Muscle layer of colon (tissue), 2 donors: ENCODE results near the gene LRRC10B.

ENCODE experiments used
- H3K27ac ChIP-seq: one replicate; pipeline ENCODE4 v1.7.0; 2013; ENCODE audit warnings: low read depth, mild to moderate bottlenecking, low read length, moderate library complexity
- H3K27me3 ChIP-seq, 2 donors: one replicate each; pipeline ENCODE4 v1.7.0; 2013; ENCODE audit warnings: low read length in 2 of 2, mild to moderate bottlenecking in 2 of 2; ENCODE audit not compliant: insufficient read depth in 2 of 2, control insufficient read depth in 1 of 2
- H3K36me3 ChIP-seq: one replicate; pipeline ENCODE4 v1.7.0; 2013; ENCODE audit warnings: mild to moderate bottlenecking, low read length; ENCODE audit not compliant: insufficient read depth
- H3K4me1 ChIP-seq: one replicate; pipeline ENCODE4 v1.7.0; 2013; ENCODE audit warnings: mild to moderate bottlenecking, low read length; ENCODE audit not compliant: insufficient read depth
- H3K4me3 ChIP-seq, 2 donors: one replicate each; pipeline ENCODE4 v1.7.0; 2013; ENCODE audit warnings: low read length in 2 of 2, low read depth in 1 of 2, mild to moderate bottlenecking in 1 of 2, moderate library complexity in 1 of 2
- H3K9ac ChIP-seq: one replicate; pipeline ENCODE4 v1.7.0; 2013; ENCODE audit warnings: low read length
- H3K9me3 ChIP-seq: one replicate; pipeline ENCODE4 v1.7.0; 2013; ENCODE audit warnings: mild to moderate bottlenecking, low read length
- donor health status: abdominal sarcoma.
- donor health status: Adenocarcinoma of cecum.

LRRC10B gene

DNA sequence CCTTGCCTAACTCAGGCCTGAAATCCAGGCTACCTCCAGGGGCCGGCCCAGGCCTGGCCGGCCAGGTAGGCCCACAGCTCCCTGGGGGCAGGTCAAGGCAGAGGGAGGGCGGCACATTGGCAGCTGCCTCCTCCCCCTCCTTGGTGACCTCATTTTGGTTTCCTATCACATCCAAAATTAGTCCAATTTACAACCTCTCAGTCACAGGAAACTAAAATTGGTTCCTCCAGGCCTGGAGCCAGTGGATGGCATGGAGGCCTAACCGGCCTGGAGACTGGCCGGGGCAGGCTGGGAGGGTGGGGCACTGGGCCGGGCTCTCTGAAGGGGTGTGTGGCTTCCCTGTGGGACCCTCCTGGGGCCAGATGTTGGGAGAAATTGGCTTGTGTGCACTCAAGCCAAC is 35.9 kb downstream of the LRRC10B start:
- no peaks in the 10 kb centered on the region for H3K36me3 ChIP-seq
- H3K4me1 ChIP-seq = no peaks in the 10 kb centered on the region
- H3K9me3 ChIP-seq = no peaks in the 10 kb centered on the region
- H3K4me3 ChIP-seq = no peak overlapping the region
- H3K9ac ChIP-seq = no peak overlapping the region
- H3K27ac ChIP-seq = no peak overlapping the region
- H3K27me3 ChIP-seq = peaks cover 7 to 28% of the 10 kb centered on the region in 2 donors

DNA sequence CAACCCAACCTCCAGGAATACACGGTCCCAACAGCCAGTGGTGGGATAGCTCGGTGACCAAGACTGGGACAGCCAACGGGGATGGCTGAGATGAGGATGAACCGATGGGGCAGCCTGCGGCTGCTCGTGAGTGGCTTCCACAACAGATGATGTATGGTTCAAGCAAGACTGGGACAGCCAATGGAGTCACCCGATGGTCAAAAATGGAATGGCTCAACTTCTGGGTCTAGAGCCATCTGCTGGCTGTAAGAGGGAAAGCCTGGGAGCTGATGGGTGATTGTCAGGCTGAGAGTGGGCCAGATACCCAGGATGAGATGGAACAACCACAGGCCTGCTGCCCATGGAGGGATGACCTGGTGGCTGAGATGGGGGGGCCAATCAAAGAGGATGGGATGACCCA is 36.8 kb downstream of the LRRC10B start:
- H3K27ac ChIP-seq = no peak overlapping the region
- H3K36me3 ChIP-seq = no peaks in the 10 kb centered on the region
- H3K4me3 ChIP-seq = no peak overlapping the region
- H3K9ac ChIP-seq = no peak overlapping the region
- H3K4me1 ChIP-seq = no peaks in the 10 kb centered on the region
- H3K9me3 ChIP-seq = no peaks in the 10 kb centered on the region
- H3K27me3 ChIP-seq = peaks cover 7 to 37% of the 10 kb centered on the region in 2 donors

DNA sequence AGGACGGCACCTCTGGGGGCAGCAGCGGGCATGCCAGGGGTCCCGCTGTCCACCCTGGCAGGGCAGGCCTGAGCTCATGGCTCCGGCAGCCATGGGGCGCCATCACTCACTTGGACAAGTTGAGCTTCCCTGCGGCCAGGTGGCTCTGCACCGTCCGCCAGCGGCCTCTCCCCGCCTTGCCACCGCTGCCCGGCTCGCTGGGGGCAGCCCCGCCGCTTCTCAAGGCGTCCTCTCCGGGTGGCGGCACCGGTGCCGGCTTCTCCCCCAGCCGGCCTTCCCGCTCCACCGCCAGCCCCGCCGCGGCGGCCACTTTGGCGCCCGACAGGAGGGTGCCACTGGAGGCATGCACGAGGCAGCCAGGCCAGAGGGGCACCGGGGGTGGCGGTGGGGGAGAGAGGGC is 37.4 kb downstream of the LRRC10B start:
- Histone ChIP-seq H3K9ac (no peak overlapping the region), H3K27ac (no peak overlapping the region), H3K4me3 (no peak overlapping the region), H3K36me3 (no peaks in the 10 kb centered on the region), H3K4me1 (no peaks in the 10 kb centered on the region), H3K9me3 (no peaks in the 10 kb centered on the region), H3K27me3 (peaks cover 7 to 41% of the 10 kb centered on the region in 2 donors)

DNA sequence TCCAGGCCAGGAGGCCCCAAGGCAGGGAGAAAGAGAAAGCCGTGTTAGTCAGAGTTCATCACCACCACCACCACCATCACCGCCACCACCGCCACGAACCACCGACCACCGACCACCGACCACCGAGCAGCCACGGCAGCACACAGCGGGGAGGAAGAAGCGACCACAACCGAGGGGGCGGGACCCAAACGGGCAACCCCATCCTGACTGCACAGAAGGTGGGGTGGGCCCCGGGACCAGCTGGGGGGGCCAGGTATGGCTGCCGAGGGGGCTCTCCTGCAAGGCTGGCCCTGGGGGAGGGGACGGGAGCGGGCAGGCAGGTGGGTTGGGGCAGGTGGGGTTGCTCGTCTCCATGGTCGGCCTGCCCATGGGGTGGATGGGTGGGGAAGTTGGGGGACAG is 38.1 kb downstream of the LRRC10B start:
- Histone ChIP-seq H3K4me1 (no peaks in the 10 kb centered on the region), H3K9me3 (no peaks in the 10 kb centered on the region), H3K36me3 (no peaks in the 10 kb centered on the region), H3K9ac (no peak overlapping the region), H3K27me3 (peaks cover 7 to 46% of the 10 kb centered on the region in 2 donors), H3K4me3 (no peak overlapping the region), H3K27ac (no peak overlapping the region)

DNA sequence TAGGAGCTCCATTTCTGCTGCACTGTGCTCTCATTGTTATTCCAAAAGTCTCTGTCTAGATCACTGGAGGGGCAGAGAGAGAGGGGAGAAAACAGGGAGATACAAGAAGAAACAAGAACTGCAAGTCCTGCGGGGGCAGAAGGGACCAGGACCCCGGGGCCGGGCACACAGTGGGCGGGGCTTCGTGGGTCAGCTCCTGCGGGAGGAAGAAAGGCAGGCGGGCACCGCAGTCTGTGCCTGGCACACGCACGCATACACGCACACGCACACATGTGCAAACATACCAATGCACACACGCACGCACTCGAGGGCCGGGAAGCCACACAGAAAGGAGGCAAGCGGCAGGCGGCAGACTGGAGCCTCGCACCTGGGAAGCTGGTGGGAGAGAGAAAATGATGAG is 38.7 kb downstream of the LRRC10B start:
- Histone ChIP-seq H3K27me3 (peaks cover 7 to 51% of the 10 kb centered on the region in 2 donors), H3K27ac (no peak overlapping the region), H3K4me3 (no peak overlapping the region), H3K9ac (no peak overlapping the region), H3K36me3 (no peaks in the 10 kb centered on the region), H3K9me3 (no peaks in the 10 kb centered on the region), H3K4me1 (no peaks in the 10 kb centered on the region)

DNA sequence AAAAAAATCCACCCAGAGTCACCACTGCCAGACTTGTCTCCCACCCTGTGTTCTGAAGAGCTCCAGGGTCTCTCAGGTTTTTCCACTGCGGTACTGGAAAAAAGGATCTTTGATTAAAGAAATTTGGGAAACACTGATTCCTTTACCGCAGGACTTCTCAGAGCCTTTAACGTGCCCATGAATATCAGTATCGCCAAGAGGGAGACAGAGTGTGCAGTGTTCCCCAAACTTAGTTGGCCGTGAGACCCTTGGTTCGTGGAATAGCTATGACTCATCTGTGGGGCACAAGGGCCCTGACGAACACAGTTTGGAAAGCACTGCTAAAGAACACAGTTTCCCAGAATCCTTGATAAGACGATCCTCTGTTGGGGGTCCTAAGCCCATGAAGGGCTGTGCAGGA is 40.6 kb downstream of the LRRC10B start:
- Histone ChIP-seq H3K36me3 (no peaks in the 10 kb centered on the region), H3K27me3 (peaks cover 13 to 61% of the 10 kb centered on the region in 2 donors), H3K4me3 (no peak overlapping the region), H3K9me3 (no peaks in the 10 kb centered on the region), H3K9ac (no peak overlapping the region), H3K27ac (no peak overlapping the region), H3K4me1 (no peaks in the 10 kb centered on the region)

DNA sequence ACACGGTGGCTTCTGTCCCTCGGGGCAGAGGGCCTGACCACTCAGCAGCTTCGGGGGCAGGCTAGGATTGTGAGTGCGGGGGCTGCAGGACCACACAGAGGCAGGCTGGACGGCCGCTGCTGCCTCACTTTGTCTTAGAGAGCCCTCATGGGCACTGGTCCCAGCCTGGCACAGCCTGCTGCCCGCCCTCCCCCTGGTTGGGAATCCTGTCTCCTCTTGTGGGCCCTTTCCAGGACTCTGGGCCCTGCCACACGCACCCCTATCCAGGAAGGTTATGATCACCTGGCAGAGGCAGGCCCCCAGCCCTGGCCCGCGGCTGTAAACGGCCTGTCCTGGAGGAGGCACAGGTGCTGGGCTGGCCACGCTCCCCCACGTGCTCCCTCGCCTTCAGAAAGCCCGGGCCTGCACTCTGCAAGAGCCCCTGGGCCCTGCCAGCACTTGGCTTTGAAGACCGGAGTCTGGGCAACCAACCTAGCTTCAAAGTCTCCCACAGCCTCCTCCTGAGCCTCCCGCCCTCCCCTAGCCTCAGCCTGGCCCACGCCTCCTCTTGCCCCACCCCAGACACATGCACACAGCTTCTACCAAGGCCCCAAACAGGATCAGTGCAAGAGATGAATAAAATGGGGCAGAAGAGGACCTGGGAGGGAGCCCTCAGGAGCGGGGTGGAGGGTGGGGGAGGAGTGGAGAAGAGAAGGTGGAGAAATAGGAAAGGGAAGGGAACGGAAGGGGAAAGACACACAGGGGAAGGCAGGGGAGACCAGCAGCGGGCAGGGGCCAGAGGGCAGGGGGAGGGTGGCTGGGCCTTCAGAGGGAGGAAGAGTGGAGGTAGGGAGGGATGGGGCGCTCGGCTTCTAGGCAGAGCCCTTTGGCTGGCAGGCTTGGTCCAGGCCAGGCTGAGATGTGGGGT is 41.4 kb downstream of the LRRC10B start:
- Histone ChIP-seq H3K27ac (no peak overlapping the region), H3K36me3 (no peaks in the 10 kb centered on the region), H3K27me3 (peaks cover 21 to 68% of the 10 kb centered on the region in 2 donors), H3K9ac (no peak overlapping the region), H3K4me1 (no peaks in the 10 kb centered on the region), H3K9me3 (no peaks in the 10 kb centered on the region), H3K4me3 (no peak overlapping the region)

DNA sequence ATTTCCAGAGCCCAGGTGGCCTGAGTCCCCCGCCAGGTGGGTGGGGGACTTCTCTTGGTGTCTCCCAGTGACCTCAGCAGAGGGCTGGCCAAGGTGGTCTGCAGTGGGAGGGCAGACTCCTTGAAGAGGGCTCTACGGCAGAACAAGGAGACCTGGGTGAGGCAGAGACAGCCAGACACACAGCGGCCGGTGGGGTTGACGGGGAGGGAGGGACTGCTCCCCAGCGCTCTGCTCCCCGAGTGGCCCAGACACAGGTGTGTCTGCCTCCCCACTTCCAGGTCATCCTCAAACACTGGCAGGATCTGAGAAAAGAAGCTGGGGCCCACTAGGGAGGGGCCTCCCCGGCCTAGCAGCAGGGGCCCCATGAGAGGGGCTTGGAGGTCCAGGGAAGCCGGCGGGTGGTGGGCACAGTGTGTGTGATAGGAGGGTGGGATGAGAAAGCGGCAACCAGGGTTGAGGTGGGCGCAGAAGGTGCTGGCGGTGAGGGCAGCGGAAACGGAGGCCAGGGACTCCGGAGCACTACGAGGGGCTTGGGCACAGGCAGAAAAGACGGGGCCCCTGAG is 42.2 kb downstream of the LRRC10B start:
- no peak overlapping the region for H3K4me3 ChIP-seq

DNA sequence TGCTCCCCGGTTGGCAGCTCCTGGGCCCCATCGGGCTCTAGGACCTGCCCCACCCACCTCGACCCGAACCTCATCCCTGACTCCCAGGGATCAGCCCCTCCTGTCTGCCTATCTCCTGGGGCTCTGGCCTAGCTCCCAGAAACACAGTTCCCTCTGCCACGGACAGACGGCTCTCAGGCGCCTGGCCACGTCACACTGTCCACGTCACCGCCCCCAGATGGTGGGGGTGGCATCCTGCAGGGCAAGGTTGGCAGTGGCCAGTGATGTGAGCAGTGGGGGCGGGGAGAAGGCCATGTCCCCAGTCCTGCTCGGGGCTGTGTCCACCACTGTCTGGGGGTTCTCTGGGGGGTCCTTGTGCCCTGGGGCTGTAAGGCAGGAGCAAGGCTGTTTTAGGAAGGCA is 43.1 kb downstream of the LRRC10B start:
- Histone ChIP-seq H3K27ac (no peak overlapping the region), H3K4me1 (no peaks in the 10 kb centered on the region), H3K36me3 (no peaks in the 10 kb centered on the region), H3K4me3 (no peak overlapping the region), H3K27me3 (peaks cover 23 to 76% of the 10 kb centered on the region in 2 donors), H3K9me3 (no peaks in the 10 kb centered on the region), H3K9ac (no peak overlapping the region)

More for the DNA sequence above, 42.2 kb downstream of the LRRC10B start:
- Histone ChIP-seq H3K27me3 (peaks cover 15 to 72% of the 10 kb centered on the region in 2 donors), H3K4me1 (no peaks in the 10 kb centered on the region), H3K36me3 (no peaks in the 10 kb centered on the region), H3K9me3 (no peaks in the 10 kb centered on the region), H3K9ac (no peak overlapping the region), H3K27ac (no peak overlapping the region)

DNA sequence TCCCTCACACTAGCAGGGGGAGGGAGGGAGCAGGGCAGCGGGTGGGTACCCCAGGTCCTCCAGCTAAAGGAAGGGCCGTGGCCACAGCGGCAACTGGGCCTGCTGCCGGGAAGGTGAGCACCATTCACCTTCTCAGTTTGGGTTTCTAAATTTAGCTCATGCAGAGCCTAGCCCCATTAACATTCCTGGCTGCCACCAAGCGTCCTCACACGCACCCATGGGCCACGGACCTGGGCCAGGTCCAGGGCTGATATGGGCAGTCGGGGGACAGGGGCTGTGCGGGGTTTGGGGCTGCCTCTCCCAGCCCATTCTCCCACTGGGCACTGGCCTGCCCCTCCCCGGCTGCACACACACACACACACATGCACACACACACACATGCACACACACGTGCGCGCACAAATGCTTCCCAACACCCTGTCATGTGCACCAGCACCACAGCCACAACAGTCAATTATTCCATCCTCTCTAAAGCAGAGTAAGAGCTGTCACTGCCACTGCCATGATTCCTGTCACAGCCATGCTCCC is 43.6 kb downstream of the LRRC10B start:
- Histone ChIP-seq H3K9me3 (no peaks in the 10 kb centered on the region), H3K36me3 (no peaks in the 10 kb centered on the region), H3K4me3 (no peak overlapping the region), H3K27ac (no peak overlapping the region), H3K9ac (no peak overlapping the region), H3K27me3 (peaks cover 28 to 81% of the 10 kb centered on the region in 2 donors), H3K4me1 (no peaks in the 10 kb centered on the region)

DNA sequence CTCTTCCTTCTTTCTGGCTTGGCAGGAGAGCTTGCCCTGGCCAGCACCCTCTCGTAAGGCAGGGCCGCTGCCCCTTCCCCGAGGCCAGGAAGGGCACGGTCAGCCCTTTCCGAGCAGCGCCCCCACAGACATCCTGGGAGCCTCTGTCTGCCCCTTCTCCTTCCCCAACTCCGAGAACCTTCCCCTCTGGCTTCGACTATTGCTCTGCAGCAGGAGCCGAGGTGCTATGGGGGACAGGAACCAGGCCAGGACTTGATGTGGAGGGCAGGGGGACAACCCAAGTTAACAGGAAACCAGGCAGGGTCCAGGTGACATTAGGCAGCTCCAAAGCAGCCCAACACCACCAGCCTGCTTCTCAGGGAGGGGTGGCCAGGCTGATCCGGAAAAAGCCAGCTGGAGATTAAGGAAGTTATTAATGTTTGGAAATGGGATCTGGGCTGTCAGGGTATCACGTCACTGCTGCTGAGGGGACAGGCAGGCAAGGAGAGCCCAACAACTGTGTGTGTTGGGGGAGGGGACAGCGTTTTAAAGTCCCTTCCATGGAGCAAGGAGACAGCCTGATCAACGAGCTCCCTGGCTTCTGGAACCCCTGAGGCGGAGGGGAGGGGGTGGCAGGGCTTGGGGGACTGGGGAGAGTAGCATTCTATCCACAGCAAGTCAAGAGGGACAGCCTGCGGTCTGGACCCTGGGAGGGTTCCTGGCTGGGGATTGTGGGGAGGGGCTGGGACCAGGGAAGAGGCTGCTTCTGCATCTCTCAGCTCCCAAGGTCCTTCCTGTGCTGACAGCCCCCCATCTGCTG is 45.0 kb downstream of the LRRC10B start:
- no peak overlapping the region for H3K4me3 ChIP-seq
- no peaks in the 10 kb centered on the region for H3K4me1 ChIP-seq
- H3K27ac ChIP-seq = no peak overlapping the region
- no peaks in the 10 kb centered on the region for H3K36me3 ChIP-seq
- H3K9me3 ChIP-seq = no peaks in the 10 kb centered on the region
- H3K9ac ChIP-seq = no peak overlapping the region
- H3K27me3 ChIP-seq = peaks cover 29 to 76% of the 10 kb centered on the region in 2 donors
